CD4-positive, CD25-positive, alpha-beta regulatory T cell (primary cell): ENCODE measurements around the gene HSP90B1. TPM values are rescaled to one million over a fixed set of nuclear protein-coding genes. Genes with fewer than 3 reads are reported as not detected.

Experiments used
- ATAC-seq, 2 donors: fragments of 150-1000 bp; cut with Tn5 transposase; one replicate each; pipeline ENCODE4 v1.10.0; 2021; ENCODE audit warnings: low read depth in 2 of 2, moderate number of reproducible peaks in 2 of 2, moderate library complexity in 1 of 2
- DNase-seq, 3 donors: peaks; one replicate each; pipeline versions ENCODE4 v3.0.0 to v3.0.0-alpha.2; 2012 to 2022; ENCODE audit warnings: mixed read lengths in 1 of 3
- H3K27ac ChIP-seq: one replicate; pipeline ENCODE4 v1.7.0; 2013; ENCODE audit warnings: mild to moderate bottlenecking, low read length; ENCODE audit not compliant: insufficient read depth, poor library complexity, severe bottlenecking
- H3K27me3 ChIP-seq: one replicate; pipeline ENCODE4 v1.7.0; 2013; ENCODE audit warnings: low read length; ENCODE audit not compliant: control insufficient read depth, insufficient read depth
- H3K36me3 ChIP-seq: one replicate; pipeline ENCODE4 v1.7.0; 2013; ENCODE audit warnings: mild to moderate bottlenecking, low read length, moderate library complexity; ENCODE audit not compliant: control insufficient read depth, insufficient read depth
- H3K4me1 ChIP-seq: 2 replicates; pipeline ENCODE4 v1.7.0; 2013; ENCODE audit warnings: mild to moderate bottlenecking, low read length; ENCODE audit not compliant: insufficient read depth, control insufficient read depth, poor library complexity, severe bottlenecking
- H3K4me3 ChIP-seq: one replicate; pipeline ENCODE4 v1.7.0; 2013; ENCODE audit warnings: low read depth, mild to moderate bottlenecking, low read length, moderate library complexity
- H3K9me3 ChIP-seq, 2 experiments: 1 replicate in 1 of 2; 2 replicates in 1 of 2; pipeline ENCODE4 v1.7.0; 2013; ENCODE audit warnings: low read length in 2 of 2, mild to moderate bottlenecking in 1 of 2, moderate library complexity in 1 of 2; ENCODE audit not compliant: control insufficient read depth in 2 of 2
- H3K27ac Mint-ChIP-seq, 3 donors: one replicate each; pipeline ENCODE4 v1.8.0; 2020 to 2022; ENCODE audit warnings: mild to moderate bottlenecking in 3 of 3, mixed read lengths in 3 of 3, moderate library complexity in 2 of 3
- H3K27me3 Mint-ChIP-seq: one replicate; pipeline ENCODE4 v1.8.0; 2022; ENCODE audit warnings: mild to moderate bottlenecking, mixed read lengths
- H3K36me3 Mint-ChIP-seq: one replicate; pipeline ENCODE4 v1.8.0; 2020; ENCODE audit warnings: mixed read lengths
- H3K4me1 Mint-ChIP-seq, 4 donors: one replicate each; pipeline ENCODE4 v1.8.0; 2020 to 2022; ENCODE audit warnings: mixed read lengths in 4 of 4, mild to moderate bottlenecking in 1 of 4
- H3K4me3 Mint-ChIP-seq, 4 donors: one replicate each; pipeline ENCODE4 v1.8.0; 2020 to 2022; ENCODE audit warnings: mild to moderate bottlenecking in 4 of 4, mixed read lengths in 4 of 4, moderate library complexity in 3 of 4
- H3K9me3 Mint-ChIP-seq, 7 donors: one replicate each; pipeline ENCODE4 v1.8.0; 2020 to 2022; ENCODE audit warnings: mixed read lengths in 7 of 7, mild to moderate bottlenecking in 3 of 7, moderate library complexity in 2 of 7
- polyA plus RNA-seq, 4 donors: library from polyadenylated mRNA; unstranded; fragments of 300-500 nt; fragmentation: Illumina TruSeq; gene quantifications; one replicate each; pipeline ENCODE4 v1.2.3, GENCODE V29; 2021
- total RNA-seq: library from RNA; stranded (reverse); gene quantifications from one replicate; pipeline ENCODE4 v1.2.3, GENCODE V29; 2022

Gene HSP90B1
- total and polyA plus RNA-seq, 5 donors from 2014 or later = 119 to 254 (median 146) TPM

GRCh38 chr12:103913100-103913499, 17.1 kb upstream of the HSP90B1 start:
- H3K9me3 Mint-ChIP-seq = peaks cover 0 to 4% (median 2%) of the 10 kb centered on the region in 7 donors
- Histone ChIP-seq H3K27ac (no peak overlapping the region), H3K9me3 (no peaks in the 10 kb centered on the region), H3K27me3 (peaks cover 1% of the 10 kb centered on the region), H3K36me3 (no peaks in the 10 kb centered on the region), H3K4me1 (no peaks in the 10 kb centered on the region), H3K4me3 (no peak overlapping the region)
- H3K36me3 Mint-ChIP-seq = no peaks in the 10 kb centered on the region
- peaks cover 0 to 9% (median 2%) of the 10 kb centered on the region in 4 donors for H3K4me1 Mint-ChIP-seq
- ATAC-seq = no peak
- H3K4me3 Mint-ChIP-seq = no peak overlapping the region
- no peak overlapping the region for H3K27ac Mint-ChIP-seq
- peaks cover 9% of the 10 kb centered on the region for H3K27me3 Mint-ChIP-seq
- DNase-seq = no peak

GRCh38 chr12:103915306-103915705, 14.9 kb upstream of the HSP90B1 start:
- Histone ChIP-seq H3K27ac (no peak overlapping the region), H3K36me3 (no peaks in the 10 kb centered on the region), H3K4me1 (no peaks in the 10 kb centered on the region), H3K4me3 (no peak overlapping the region), H3K9me3 (no peaks in the 10 kb centered on the region), H3K27me3 (peaks cover 1% of the 10 kb centered on the region)
- Mint-ChIP-seq H3K4me3 (no peak overlapping the region), H3K36me3 (no peaks in the 10 kb centered on the region), H3K27me3 (peaks cover 9% of the 10 kb centered on the region), H3K27ac (no peak overlapping the region), H3K9me3 (peaks cover 0 to 4% (median 2%) of the 10 kb centered on the region in 7 donors), H3K4me1 (peaks cover 0 to 2% (median 0%) of the 10 kb centered on the region in 4 donors)
- DNase-seq (no peak), ATAC-seq (no peak)

GRCh38 chr12:103917873-103918272, 12.3 kb upstream of the HSP90B1 start:
- Histone ChIP-seq H3K36me3 (no peaks in the 10 kb centered on the region), H3K9me3 (no peaks in the 10 kb centered on the region), H3K27me3 (peaks cover 1% of the 10 kb centered on the region), H3K4me1 (no peaks in the 10 kb centered on the region), H3K4me3 (no peak overlapping the region), H3K27ac (no peak overlapping the region)
- DNase-seq = no peak
- Mint-ChIP-seq H3K4me3 (no peak overlapping the region), H3K9me3 (peaks cover 0 to 4% (median 2%) of the 10 kb centered on the region in 7 donors), H3K36me3 (no peaks in the 10 kb centered on the region), H3K27me3 (peaks cover 9% of the 10 kb centered on the region), H3K27ac (no peak overlapping the region), H3K4me1 (peaks cover 0 to 2% (median 0%) of the 10 kb centered on the region in 4 donors)
- no peak for ATAC-seq

GRCh38 chr12:103924761-103925641, 5.2 kb upstream of the HSP90B1 start:
- Mint-ChIP-seq H3K27me3 (peaks cover 1% of the 10 kb centered on the region), H3K27ac (peak overlapping the region; percentile 78 to 87 (median 85)), H3K4me1 (peaks cover 16 to 40% (median 23%) of the 10 kb centered on the region in 4 donors), H3K36me3 (no peaks in the 10 kb centered on the region), H3K4me3 (peak overlapping the region in 3 of 4 donors; percentile 40 to 72 (median 50)), H3K9me3 (peaks cover 0 to 1% (median 0%) of the 10 kb centered on the region in 7 donors)
- Histone ChIP-seq H3K9me3 (no peaks in the 10 kb centered on the region), H3K27ac (no peak overlapping the region), H3K36me3 (no peaks in the 10 kb centered on the region), H3K4me3 (peak overlapping the region; percentile 26), H3K27me3 (no peaks in the 10 kb centered on the region), H3K4me1 (peaks cover 26% of the 10 kb centered on the region)
- ATAC-seq = peak in 1 of 2 donors; percentile 3
- DNase-seq = peak in 1 of 3 donors; percentile 78

- Mint-ChIP-seq H3K4me1 (peaks cover 35 to 70% (median 41%) of the 10 kb centered on the region in 4 donors), H3K27me3 (peaks cover 4% of the 10 kb centered on the region), H3K27ac (peak overlapping the region; percentile 100), H3K4me3 (peak overlapping the region; percentile 89 to 98 (median 94)), H3K9me3 (peaks cover 0 to 3% (median 0%) of the 10 kb centered on the region in 7 donors), H3K36me3 (peaks cover 7% of the 10 kb centered on the region)
- peaks cover 60% of the 10 kb centered on the region for H3K4me1 ChIP-seq
- no peaks in the 10 kb centered on the region for H3K9me3 ChIP-seq
- H3K4me3 ChIP-seq = peak overlapping the region; percentile 91
- peaks cover 11% of the 10 kb centered on the region for H3K36me3 ChIP-seq
- peak in 2 of 3 donors; percentile 49 to 78 for DNase-seq
- no peaks in the 10 kb centered on the region for H3K27me3 ChIP-seq
- H3K27ac ChIP-seq = peak overlapping the region; percentile 99
- no peak for ATAC-seq
Observed at GRCh38 chr12:103928682-103929045, 1.5 kb upstream of the HSP90B1 start.

GRCh38 chr12:103929046-103929783, 995 bp upstream of the HSP90B1 start:
- Histone ChIP-seq H3K36me3 (peaks cover 17% of the 10 kb centered on the region), H3K27ac (peak overlapping the region; percentile 99), H3K4me3 (peak overlapping the region; percentile 91), H3K4me1 (peaks cover 60% of the 10 kb centered on the region), H3K9me3 (no peaks in the 10 kb centered on the region), H3K27me3 (no peaks in the 10 kb centered on the region)
- ATAC-seq = peak; percentile 49 to 51
- H3K36me3 Mint-ChIP-seq = peaks cover 12% of the 10 kb centered on the region
- H3K27ac Mint-ChIP-seq = peak overlapping the region; percentile 100
- H3K4me3 Mint-ChIP-seq = peak overlapping the region; percentile 89 to 98 (median 94)
- peak; percentile 81 to 95 (median 94) for DNase-seq
- H3K9me3 Mint-ChIP-seq = peaks cover 0 to 3% (median 0%) of the 10 kb centered on the region in 7 donors
- H3K4me1 Mint-ChIP-seq = peaks cover 37 to 69% (median 38%) of the 10 kb centered on the region in 4 donors
- peaks cover 4% of the 10 kb centered on the region for H3K27me3 Mint-ChIP-seq

- H3K27ac ChIP-seq = peak overlapping the region; percentile 99
- peaks cover 35 to 68% (median 38%) of the 10 kb centered on the region in 4 donors for H3K4me1 Mint-ChIP-seq
- H3K9me3 ChIP-seq = no peaks in the 10 kb centered on the region
- H3K27ac Mint-ChIP-seq = peak overlapping the region; percentile 100
- peaks cover 59% of the 10 kb centered on the region for H3K4me1 ChIP-seq
- H3K4me3 Mint-ChIP-seq = peak overlapping the region; percentile 89 to 98 (median 94)
- ATAC-seq = no peak
- H3K9me3 Mint-ChIP-seq = peaks cover 0 to 3% (median 0%) of the 10 kb centered on the region in 7 donors
- H3K27me3 ChIP-seq = no peaks in the 10 kb centered on the region
- peak overlapping the region; percentile 91 for H3K4me3 ChIP-seq
- peaks cover 20% of the 10 kb centered on the region for H3K36me3 ChIP-seq
- H3K36me3 Mint-ChIP-seq = peaks cover 14% of the 10 kb centered on the region
- peaks cover 4% of the 10 kb centered on the region for H3K27me3 Mint-ChIP-seq
- DNase-seq = no peak
Observed at GRCh38 chr12:103929784-103930033, 501 bp upstream of the HSP90B1 start.
